ENCODE data around the gene CADM2.

Gene CADM2

DNA sequence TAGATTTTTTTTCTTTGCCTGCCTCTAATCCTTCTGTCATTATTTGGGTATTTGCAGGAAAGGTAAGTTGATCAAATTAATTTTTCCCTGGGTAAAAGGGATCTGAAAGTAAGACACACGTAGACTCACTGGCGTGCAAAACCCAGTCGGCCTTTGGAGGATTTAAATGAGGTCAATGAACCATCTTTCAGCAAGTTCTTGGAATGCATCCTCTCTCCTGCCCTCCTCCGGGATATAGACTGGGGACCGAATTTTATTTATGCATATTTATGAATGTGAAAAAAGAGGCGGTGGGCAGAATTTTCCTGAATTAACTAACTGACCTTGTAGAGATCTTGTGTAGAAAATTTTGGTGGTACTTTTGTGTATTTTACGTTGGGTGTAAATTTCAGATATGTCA lies 2.2 kb downstream of the CADM2 start:
- Histone ChIP-seq H3K79me2 (ENCODE audit: insufficient read depth, low read depth) (no peaks in the 10 kb centered on the region), H3K27ac (no peak overlapping the region), H3K27me3 (ENCODE audit: insufficient read depth, low read depth) (no peaks in the 10 kb centered on the region), H3K9ac (no peak overlapping the region), H3K4me3 (IDR thresholded peaks at IDR 0.05; ENCODE audit: insufficient read depth, low read depth, low read length) (no peak overlapping the region), H3K36me3 (ENCODE audit: insufficient read depth) (no peaks in the 10 kb centered on the region), H3K4me1 (ENCODE audit: low read depth, poor library complexity, severe bottlenecking) (no peaks in the 10 kb centered on the region), H3K4me2 (no peak overlapping the region), H4K20me1 (ENCODE audit: insufficient read depth) (no peaks in the 10 kb centered on the region), H2AFZ (ENCODE audit: low read depth) (no peak overlapping the region)
- TF ChIP-seq, protein P1, sequence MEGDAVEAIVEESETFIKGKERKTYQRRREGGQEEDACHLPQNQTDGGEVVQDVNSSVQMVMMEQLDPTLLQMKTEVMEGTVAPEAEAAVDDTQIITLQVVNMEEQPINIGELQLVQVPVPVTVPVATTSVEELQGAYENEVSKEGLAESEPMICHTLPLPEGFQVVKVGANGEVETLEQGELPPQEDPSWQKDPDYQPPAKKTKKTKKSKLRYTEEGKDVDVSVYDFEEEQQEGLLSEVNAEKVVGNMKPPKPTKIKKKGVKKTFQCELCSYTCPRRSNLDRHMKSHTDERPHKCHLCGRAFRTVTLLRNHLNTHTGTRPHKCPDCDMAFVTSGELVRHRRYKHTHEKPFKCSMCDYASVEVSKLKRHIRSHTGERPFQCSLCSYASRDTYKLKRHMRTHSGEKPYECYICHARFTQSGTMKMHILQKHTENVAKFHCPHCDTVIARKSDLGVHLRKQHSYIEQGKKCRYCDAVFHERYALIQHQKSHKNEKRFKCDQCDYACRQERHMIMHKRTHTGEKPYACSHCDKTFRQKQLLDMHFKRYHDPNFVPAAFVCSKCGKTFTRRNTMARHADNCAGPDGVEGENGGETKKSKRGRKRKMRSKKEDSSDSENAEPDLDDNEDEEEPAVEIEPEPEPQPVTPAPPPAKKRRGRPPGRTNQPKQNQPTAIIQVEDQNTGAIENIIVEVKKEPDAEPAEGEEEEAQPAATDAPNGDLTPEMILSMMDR (conservative IDR thresholded peaks at IDR 0.05; ENCODE audit: low read depth, low read length), result no peak

DNA sequence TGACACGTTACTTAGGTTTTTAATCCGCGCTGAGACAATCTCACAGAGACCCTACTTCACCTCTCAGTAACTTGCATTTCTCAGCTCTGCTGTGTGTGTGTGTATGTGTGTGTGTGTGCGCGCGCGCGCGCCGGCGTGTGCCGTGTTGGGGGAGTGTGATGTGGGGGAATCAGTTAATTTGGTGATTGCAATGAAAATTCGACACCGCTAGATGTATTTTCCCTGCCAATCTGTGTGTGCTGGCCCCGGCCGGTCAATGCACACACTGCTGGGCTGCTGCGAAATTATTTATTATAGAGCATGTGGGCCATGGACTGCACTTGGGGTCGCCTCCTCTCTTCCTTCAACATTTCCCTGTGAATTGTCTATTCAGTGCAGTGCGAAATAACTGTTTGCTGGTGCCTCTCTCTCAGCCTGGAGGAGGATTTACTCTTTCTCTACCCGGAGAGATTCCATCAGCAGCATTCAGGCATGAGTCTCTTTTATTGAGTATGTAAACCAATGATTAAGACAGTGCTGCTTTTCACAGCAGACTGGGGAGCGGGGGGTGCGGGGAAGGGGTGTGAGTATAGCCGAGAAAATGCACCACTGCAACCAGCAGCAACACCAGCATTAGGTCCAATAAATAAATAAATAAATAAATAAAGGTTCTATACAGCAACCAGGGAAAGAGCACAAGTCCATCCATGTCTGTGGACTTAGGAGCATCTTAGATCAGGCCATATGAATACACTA lies 2.9 kb downstream of the CADM2 start:
- H2AFZ ChIP-seq (ENCODE audit: low read depth), result no peak overlapping the region
- no peaks in the 10 kb centered on the region for H3K79me2 ChIP-seq (ENCODE audit: insufficient read depth, low read depth)
- H3K4me2 ChIP-seq, result no peak overlapping the region
- H3K4me1 ChIP-seq (ENCODE audit: low read depth, poor library complexity, severe bottlenecking), result no peaks in the 10 kb centered on the region
- H3K4me3 ChIP-seq (IDR thresholded peaks at IDR 0.05; ENCODE audit: insufficient read depth, low read depth, low read length), result no peak overlapping the region
- no peaks in the 10 kb centered on the region for H3K27me3 ChIP-seq (ENCODE audit: insufficient read depth, low read depth)
- H4K20me1 ChIP-seq (ENCODE audit: insufficient read depth), result no peaks in the 10 kb centered on the region
- no peak overlapping the region for H3K27ac ChIP-seq
- H3K36me3 ChIP-seq (ENCODE audit: insufficient read depth), result no peaks in the 10 kb centered on the region
- H3K9ac ChIP-seq, result no peak overlapping the region
- TF ChIP-seq, protein P1 (conservative IDR thresholded peaks at IDR 0.05; ENCODE audit: low read depth, low read length), result no peak

DNA sequence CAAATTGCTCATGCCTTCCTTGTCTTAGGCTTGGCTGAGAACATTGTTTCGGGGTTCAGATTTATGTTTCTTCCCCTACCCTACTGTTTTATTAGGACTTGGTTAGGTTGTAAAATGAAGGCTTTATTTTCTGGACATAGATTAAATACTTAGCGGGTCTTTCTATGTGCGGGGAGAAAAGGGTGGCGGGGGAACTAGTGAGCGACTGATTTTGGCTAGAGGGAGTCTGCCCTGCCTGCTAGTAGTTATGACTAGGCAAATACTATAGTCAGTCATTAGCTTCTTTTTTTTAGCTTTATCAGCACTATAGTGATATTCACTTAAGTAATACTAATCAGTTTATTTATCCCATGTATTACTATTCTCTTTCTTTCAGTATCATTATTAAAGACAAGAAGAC lies 3.6 kb downstream of the CADM2 start:
- Histone ChIP-seq H3K4me1 (ENCODE audit: low read depth, poor library complexity, severe bottlenecking) (no peaks in the 10 kb centered on the region), H2AFZ (ENCODE audit: low read depth) (no peak overlapping the region), H3K27me3 (ENCODE audit: insufficient read depth, low read depth) (no peaks in the 10 kb centered on the region), H3K27ac (no peak overlapping the region), H3K4me2 (no peak overlapping the region), H3K79me2 (ENCODE audit: insufficient read depth, low read depth) (no peaks in the 10 kb centered on the region), H4K20me1 (ENCODE audit: insufficient read depth) (no peaks in the 10 kb centered on the region), H3K9ac (no peak overlapping the region), H3K36me3 (ENCODE audit: insufficient read depth) (no peaks in the 10 kb centered on the region), H3K4me3 (IDR thresholded peaks at IDR 0.05; ENCODE audit: insufficient read depth, low read depth, low read length) (no peak overlapping the region)
- TF ChIP-seq, protein P1 (conservative IDR thresholded peaks at IDR 0.05; ENCODE audit: low read depth, low read length), result no peak

DNA sequence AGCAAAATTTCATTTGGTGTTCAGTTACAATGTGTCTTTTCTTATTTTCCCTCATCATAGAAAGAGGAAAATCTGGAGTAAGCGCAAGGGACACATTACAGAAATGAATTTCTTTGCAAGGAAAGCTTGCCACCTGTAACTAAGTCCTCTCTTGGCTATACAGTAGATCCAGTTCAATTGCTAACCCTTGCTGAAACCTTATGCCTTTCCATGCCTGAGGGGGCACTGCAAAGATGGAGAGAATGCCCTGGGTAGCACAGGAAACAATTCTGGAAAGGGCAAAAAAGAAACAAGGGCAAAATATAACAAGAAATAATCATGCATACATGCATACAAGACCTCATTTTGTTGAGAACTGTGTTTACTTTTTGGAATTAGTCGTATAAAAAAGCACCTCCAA lies 4.3 kb downstream of the CADM2 start:
- no peaks in the 10 kb centered on the region for H4K20me1 ChIP-seq (ENCODE audit: insufficient read depth)
- no peak overlapping the region for H3K9ac ChIP-seq
- no peaks in the 10 kb centered on the region for H3K4me1 ChIP-seq (ENCODE audit: low read depth, poor library complexity, severe bottlenecking)
- H2AFZ ChIP-seq (ENCODE audit: low read depth), result no peak overlapping the region
- no peak overlapping the region for H3K27ac ChIP-seq
- no peak overlapping the region for H3K4me3 ChIP-seq (IDR thresholded peaks at IDR 0.05; ENCODE audit: insufficient read depth, low read depth, low read length)
- TF ChIP-seq, protein P1 (conservative IDR thresholded peaks at IDR 0.05; ENCODE audit: low read depth, low read length), result no peak
- no peak overlapping the region for H3K4me2 ChIP-seq
- H3K36me3 ChIP-seq (ENCODE audit: insufficient read depth), result no peaks in the 10 kb centered on the region
- no peaks in the 10 kb centered on the region for H3K27me3 ChIP-seq (ENCODE audit: insufficient read depth, low read depth)
- no peaks in the 10 kb centered on the region for H3K79me2 ChIP-seq (ENCODE audit: insufficient read depth, low read depth)

All from KMS-11 (cell line).